HG02852 (cell line): ENCODE measurements around the gene MYBPC2.

Experiments used
- ATAC-seq: cut with Tn5 transposase; IDR thresholded peaks from one replicate; pipeline ENCODE4 v1.9.1; 2021; ENCODE audit warnings: mild to moderate bottlenecking, moderate library complexity; ENCODE audit not compliant: unreplicated experiment

The MYBPC2 gene

GRCh38 chr19:50513746-50514345 is 81.2 kb downstream of the MYBPC2 start, which contains the start of gene ASPDH:
TSS of gene ASPDH (minus strand) at chr19:50513913. CDS start at chr19:50513823, 90 bp downstream.
- ATAC-seq: no peak

GRCh38 chr19:50514346-50515167 is 81.9 kb downstream of the MYBPC2 start:
- no peak for ATAC-seq

- ATAC-seq: no peak
Measured at GRCh38 chr19:50515168-50515561, 82.5 kb downstream of the MYBPC2 start.
